ENCODE data around the gene CBX7. TPM values are rescaled to one million over a fixed set of nuclear protein-coding genes. Genes with fewer than 3 reads are reported as not detected.

Gene CBX7
- total and polyA plus RNA-seq, 9 of the 15 experiments (the other 6 are each of a cell fraction or from before 2014, with no cell fraction given), result 0.04 to 5.2 (median 2.8) TPM

GRCh38 chr22:39135092-39135896 lies 17.2 kb downstream of the CBX7 start (continued):
- no peak for TF ChIP-seq MLX (CRISPR knock-in tag; conservative IDR thresholded peaks at IDR 0.05)

GRCh38 chr22:39134366-39135091 lies 18.0 kb downstream of the CBX7 start:
- no peak for FAIRE-seq
- Histone ChIP-seq H3K9me1 (ENCODE audit: control insufficient read depth, insufficient read depth, low read length) (no peaks in the 10 kb centered on the region), H3K27ac (ENCODE audit: extremely low read depth, low read depth, low read length) (no peak overlapping the region), H3K79me2 (ENCODE audit: control insufficient read depth, insufficient read depth, low read length) (no peaks in the 10 kb centered on the region), H3K9me3 (replicated peaks; ENCODE audit: control insufficient read depth, insufficient read depth, low read depth, low read length) (no peaks in the 10 kb centered on the region), H3K4me2 (ENCODE audit: insufficient read depth, low read length) (no peak overlapping the region), H2AFZ (ENCODE audit: low read depth, low read length) (no peak overlapping the region), H3K36me3 (ENCODE audit: control insufficient read depth, insufficient read depth, low read length) (no peaks in the 10 kb centered on the region), H3K4me1 (replicated peaks in 1 of 2; ENCODE audit: control insufficient read depth in 2 of 2, insufficient read depth in 2 of 2, low read length in 2 of 2) (peaks cover 13 to 28% of the 10 kb centered on the region in 2 experiments), H3K27me3 (ENCODE audit: control insufficient read depth in 2 of 2, insufficient read depth in 2 of 2, low read length in 2 of 2) (no peaks in the 10 kb centered on the region), H3K9ac (ENCODE audit: insufficient read depth in 1 of 2, low read depth in 2 of 2, low read length in 2 of 2) (no peak overlapping the region), H4K20me1 (replicated peaks; ENCODE audit: control insufficient read depth, insufficient read depth, low read length) (no peaks in the 10 kb centered on the region), H3K4me3 (no peak overlapping the region)
- in situ Hi-C loops (cut with MboI) (no loop called here), intact Hi-C loops (cut with micrococcal nuclease) (loop anchor here (1.0 kb wide), 1 partner anchor 172 kb away; no protein-coding TSS in a partner anchor)
- ChIA-PET CTCF (ENCODE audit: low intra/inter-chr PET ratio) (interaction anchor here (0.7 kb wide), 1 partner anchor 182 kb away, joined by 4 read pairs; no protein-coding TSS in a partner anchor), POLR2A (interaction anchor here (1.2 to 4.1 kb wide), 5 partner anchors 9 to 388 kb away, joined by 3 to 20 read pairs (median 5); partner anchors contain the start of gene RPL3)
- TF ChIP-seq ZMIZ1 (IDR thresholded peaks at IDR 0.05; ENCODE audit: low read depth in 2 of 2, low read length in 2 of 2) (no peak), SAP30 (IDR thresholded peaks at IDR 0.05; ENCODE audit: borderline replicate concordance, insufficient read depth, low read depth, low read length, poor library complexity, severe bottlenecking) (no peak), E2F6 (IDR thresholded peaks at IDR 0.05; ENCODE audit: borderline replicate concordance in 1 of 2, extremely low read depth in 1 of 2, insufficient read depth in 1 of 2, insufficient read length in 1 of 2, low read depth in 1 of 2, low read length in 1 of 2, poor library complexity in 1 of 2, severe bottlenecking in 1 of 2) (no peak), ZNF217 (CRISPR knock-in tag; IDR thresholded peaks at IDR 0.05) (no peak), SUPT5H (IDR thresholded peaks at IDR 0.05) (no peak)
- ATAC-seq, result no peak
- no TSS peak for BruUV-seq (replicated peaks)
- DNase-seq (ENCODE audit: extremely low read depth in 1 of 4, low spot score in 3 of 4), result no peak
- WGBS (ENCODE audit: insufficient coverage, low coverage, missing lambda C conversion rate), result 37% methylated on average over 6 of the region's 35 CpGs

All from K562 (cell line).